ENCODE measurements around the gene CDC25B.

The CDC25B gene

GRCh38 chr20:3795511-3796468 is at the start of gene CDC25B:
TSS of gene CDC25B (plus strand) at chr20:3796310. CDS start at chr20:3796532, 222 bp downstream.
- TF ChIP-seq CREB1 (IDR thresholded peaks at IDR 0.05; ENCODE audit: low read depth) = 0 out of 2 replicates have a peak, but pooled peaks have one; percentile 40
- TF ChIP-seq FOXM1 (IDR thresholded peaks at IDR 0.05; ENCODE audit: borderline replicate concordance, low read depth) = peak; percentile 99
- TF ChIP-seq USF1 (IDR thresholded peaks at IDR 0.05) = peak; percentile 66
- TF ChIP-seq EGR1 (IDR thresholded peaks at IDR 0.05) = peak; percentile 79
- TF ChIP-seq MAX (IDR thresholded peaks at IDR 0.05) = peak; percentile 74
- 0 out of 2 replicates have a peak, but pooled peaks have one; percentile 2 for TF ChIP-seq RAD21 (IDR thresholded peaks at IDR 0.05; ENCODE audit: low read depth)
- peak; percentile 15; the same call in 1 of the 2 replicates for TF ChIP-seq NFIC (IDR thresholded peaks at IDR 0.05)
- peak; percentile 71 for TF ChIP-seq TCF12 (IDR thresholded peaks at IDR 0.05; ENCODE audit: low read depth)
- no peak; the same call in 1 of the 2 replicates for TF ChIP-seq ZBTB7A (IDR thresholded peaks at IDR 0.05; ENCODE audit: low read depth)
- no peak for TF ChIP-seq YY1 (IDR thresholded peaks at IDR 0.05; ENCODE audit: low read depth)
- no peak for TF ChIP-seq REST (IDR thresholded peaks at IDR 0.05; ENCODE audit: low read depth)

- no peak for TF ChIP-seq NFIC (IDR thresholded peaks at IDR 0.05)
These were observed 48.6 kb upstream of the CDC25B start for GRCh38 chr20:3747471-3747870.

- no peak for TF ChIP-seq NFIC (IDR thresholded peaks at IDR 0.05)
These were observed 48.0 kb upstream of the CDC25B start for GRCh38 chr20:3748073-3748472.

GRCh38 chr20:3749087-3749688 is 46.9 kb upstream of the CDC25B start:
- TF ChIP-seq USF1 (IDR thresholded peaks at IDR 0.05) = no peak
- TF ChIP-seq EGR1 (IDR thresholded peaks at IDR 0.05) = no peak
- TF ChIP-seq REST (IDR thresholded peaks at IDR 0.05; ENCODE audit: low read depth) = no peak
- TF ChIP-seq ZBTB7A (IDR thresholded peaks at IDR 0.05; ENCODE audit: low read depth) = no peak
- TF ChIP-seq TCF12 (IDR thresholded peaks at IDR 0.05; ENCODE audit: low read depth) = no peak
- TF ChIP-seq YY1 (IDR thresholded peaks at IDR 0.05; ENCODE audit: low read depth) = no peak
- no peak for TF ChIP-seq CEBPB (IDR thresholded peaks at IDR 0.05)
- TF ChIP-seq EP300 (IDR thresholded peaks at IDR 0.05; ENCODE audit: borderline replicate concordance) = no peak
- TF ChIP-seq NFIC (IDR thresholded peaks at IDR 0.05) = no peak
- no peak for TF ChIP-seq TEAD4 (IDR thresholded peaks at IDR 0.05)
- TF ChIP-seq RAD21 (IDR thresholded peaks at IDR 0.05; ENCODE audit: low read depth) = no peak
- TF ChIP-seq TAF1 (IDR thresholded peaks at IDR 0.05; ENCODE audit: low read depth) = no peak
- no peak for TF ChIP-seq FOXM1 (IDR thresholded peaks at IDR 0.05; ENCODE audit: borderline replicate concordance, low read depth)
- no peak for TF ChIP-seq CREB1 (IDR thresholded peaks at IDR 0.05; ENCODE audit: low read depth)
- no peak for TF ChIP-seq MAX (IDR thresholded peaks at IDR 0.05)

- TF ChIP-seq NFIC (IDR thresholded peaks at IDR 0.05) = no peak
- TF ChIP-seq YY1 (IDR thresholded peaks at IDR 0.05; ENCODE audit: low read depth) = peak; percentile 65
- no peak for TF ChIP-seq FOXM1 (IDR thresholded peaks at IDR 0.05; ENCODE audit: borderline replicate concordance, low read depth)
- TF ChIP-seq ZBTB7A (IDR thresholded peaks at IDR 0.05; ENCODE audit: low read depth) = peak; percentile 64; the same call in 1 of the 2 replicates
- TF ChIP-seq RAD21 (IDR thresholded peaks at IDR 0.05; ENCODE audit: low read depth) = peak; percentile 48; the same call in 1 of the 2 replicates
- TF ChIP-seq MAX (IDR thresholded peaks at IDR 0.05) = peak; percentile 80
These were observed 46.2 kb upstream of the CDC25B start for GRCh38 chr20:3749689-3750531.

All from Ishikawa (cell line).